NCI-H1930 (cell line): ENCODE results near the gene SLC25A24.
A peak's percentile ranks its signal among the peaks of the same experiment; 100 is the strongest.
"Not testable (repeated sequence)": the region's sequence is repeated elsewhere in the genome, so short reads cannot be mapped to it uniquely, and the experiment has no call there.

Source experiments
- DNase-seq, 2 experiments: peaks; one replicate each; lab custom pipeline; 2025; lab: John Stamatoyannopoulos, UW

Gene SLC25A24

GRCh38 chr1:108139555-108139954 is 60.6 kb downstream of the SLC25A24 start:
- DNase-seq: not testable (repeated sequence)

GRCh38 chr1:108133148-108133547 is 67.0 kb downstream of the SLC25A24 start:
- DNase-seq: not testable (repeated sequence)

DNA sequence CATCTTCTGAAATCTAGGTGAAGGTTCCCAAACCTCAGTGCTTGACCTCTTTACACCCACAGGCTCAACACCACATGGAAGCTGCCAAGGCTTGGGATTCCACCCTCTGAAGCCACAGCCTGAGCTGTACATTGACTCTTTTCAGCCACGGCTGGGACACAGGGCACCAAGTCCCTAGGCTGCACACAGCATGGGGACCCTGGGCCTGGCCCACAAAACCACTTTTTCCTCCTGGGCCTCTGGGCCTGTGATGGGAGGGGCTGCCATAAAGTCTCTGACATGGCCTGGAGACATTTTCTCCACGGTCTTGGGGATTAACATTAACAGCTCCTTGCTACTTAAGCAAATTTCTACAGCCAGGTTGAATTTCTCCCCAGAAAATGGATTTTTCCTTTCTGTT is 67.8 kb downstream of the SLC25A24 start:
- DNase-seq: not testable (repeated sequence)

DNA sequence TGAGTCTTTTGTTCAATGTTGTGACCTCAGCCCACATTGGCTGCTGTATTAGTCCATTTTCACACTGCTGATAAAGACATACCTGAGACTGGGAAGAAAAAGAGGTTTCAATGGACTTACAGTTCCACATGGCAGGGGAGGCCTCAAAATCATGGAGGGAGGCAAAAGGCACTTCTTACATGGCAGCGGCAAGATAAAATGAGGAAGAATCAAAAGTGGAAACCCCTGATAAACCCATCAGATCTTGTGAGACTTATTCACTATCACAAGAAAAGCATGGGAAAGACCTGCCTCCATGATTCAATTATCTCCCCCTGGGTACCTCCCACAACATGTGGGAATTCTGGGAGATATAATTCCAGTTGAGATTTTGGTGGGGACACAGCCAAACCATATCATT is 68.9 kb downstream of the SLC25A24 start:
- DNase-seq: not testable (repeated sequence)

- DNase-seq: no peak
Observed at GRCh38 chr1:108130794-108131193, 69.3 kb downstream of the SLC25A24 start.

- no peak for DNase-seq
Observed at GRCh38 chr1:108129999-108130398, 70.1 kb downstream of the SLC25A24 start.

- peak; percentile 71 to 72 for DNase-seq
Observed at GRCh38 chr1:108125312-108126138, 74.6 kb downstream of the SLC25A24 start.

GRCh38 chr1:108124622-108125311 is 75.4 kb downstream of the SLC25A24 start:
- no peak for DNase-seq

- no peak for DNase-seq
Observed at GRCh38 chr1:108124023-108124422, 76.1 kb downstream of the SLC25A24 start.

DNA sequence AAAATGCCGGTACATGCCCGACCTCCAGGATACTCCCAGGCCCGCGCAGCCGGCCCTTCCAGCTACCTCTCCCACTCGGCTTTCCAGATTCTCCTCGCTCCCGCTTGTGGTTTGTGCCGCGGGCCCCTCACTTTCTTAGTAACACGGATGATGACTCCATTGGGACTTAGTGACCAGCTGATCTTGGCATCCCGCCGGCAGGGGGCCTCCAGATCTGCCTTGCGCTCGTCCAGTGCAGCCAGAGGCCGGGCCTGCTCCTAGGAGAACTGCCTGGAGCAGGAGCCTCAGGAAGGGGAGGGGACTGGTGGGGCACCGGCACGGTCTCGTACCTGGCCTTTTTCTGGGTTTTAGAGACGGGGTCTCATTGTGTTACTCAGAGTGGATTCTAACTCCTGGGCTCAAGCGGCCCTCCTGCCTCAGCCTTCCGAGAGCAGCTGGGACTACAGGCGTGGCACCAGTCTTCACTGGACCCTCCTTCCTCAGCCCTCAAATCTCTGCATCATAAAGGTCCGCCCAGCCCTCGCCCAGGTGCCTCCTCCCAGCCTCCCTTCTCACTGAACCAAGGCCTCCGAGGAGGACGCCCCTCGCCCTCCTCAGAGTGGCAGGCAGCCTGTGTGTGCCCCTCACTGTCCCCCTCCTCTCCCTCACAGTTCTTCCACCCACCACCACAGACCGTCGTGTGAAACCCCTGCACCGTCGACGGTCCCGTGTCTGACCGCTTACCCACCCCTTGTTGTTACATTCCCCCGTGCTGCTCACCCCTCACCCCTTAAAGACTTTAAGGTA is 78.6 kb downstream of the SLC25A24 start:
- DNase-seq: no peak

GRCh38 chr1:108120163-108120562 is 80.0 kb downstream of the SLC25A24 start:
- no peak for DNase-seq

DNA sequence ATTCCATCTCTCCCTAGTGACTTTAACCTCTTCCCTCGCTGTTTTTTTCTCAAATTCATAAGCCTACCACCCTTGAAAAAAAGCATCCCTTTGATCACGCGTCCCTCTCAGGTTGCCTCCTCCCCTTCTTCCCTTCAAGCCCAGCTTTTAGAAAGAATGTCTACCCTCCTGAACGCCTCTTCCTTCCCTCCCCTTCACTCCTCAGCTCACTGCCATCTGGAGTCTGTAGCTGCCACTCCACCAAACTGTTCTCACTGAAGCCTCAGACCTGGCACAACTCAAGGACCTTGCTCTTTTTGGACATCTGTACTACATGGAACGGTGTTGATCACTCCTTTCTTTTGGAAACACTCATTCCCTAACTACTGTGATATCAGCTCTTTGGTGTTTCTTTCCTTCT is 80.6 kb downstream of the SLC25A24 start:
- DNase-seq: no peak

DNA sequence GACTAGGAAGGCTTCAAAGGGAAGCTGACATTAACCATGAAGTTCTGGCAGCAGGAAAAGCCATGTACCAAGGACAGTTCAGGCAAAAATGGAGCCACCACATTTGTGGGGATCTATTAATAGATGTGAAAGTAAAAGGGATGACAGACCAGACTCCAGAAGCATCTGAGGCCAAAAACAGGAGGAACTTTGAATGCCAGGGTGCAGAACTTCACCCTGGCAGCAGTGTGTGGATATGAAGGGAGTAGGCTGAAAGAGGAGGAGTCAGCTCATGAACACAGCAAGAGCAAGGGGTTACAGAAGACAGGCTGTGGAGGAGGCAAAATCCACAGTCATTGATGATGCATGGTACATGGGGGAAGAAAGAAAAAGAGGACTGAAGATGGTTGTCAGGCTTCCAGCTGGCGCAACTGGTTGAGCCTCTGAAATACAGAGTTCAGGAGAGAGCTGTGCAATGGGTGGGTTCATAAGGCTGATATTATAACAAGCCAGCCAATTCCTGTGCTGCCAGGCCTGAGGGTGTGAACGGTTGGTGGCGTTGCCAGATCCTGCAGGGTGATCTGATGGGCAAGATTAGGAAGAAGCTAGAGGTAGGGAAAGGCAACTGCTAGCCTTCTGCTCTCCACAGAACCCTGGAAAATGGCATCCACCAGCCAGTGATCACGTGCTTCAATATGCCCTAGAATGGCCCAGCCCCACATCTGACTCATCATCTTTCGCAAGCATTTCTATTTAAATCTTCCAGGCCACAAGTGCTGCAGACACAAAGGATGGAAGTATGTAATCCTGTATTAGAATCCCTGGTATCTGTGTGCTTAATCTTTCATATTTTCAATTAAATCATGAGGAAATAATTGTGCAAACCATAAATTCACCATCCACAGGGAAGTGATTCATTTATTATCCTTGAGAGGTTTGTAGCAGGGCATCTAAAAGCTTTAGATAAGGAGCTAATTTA is 81.9 kb downstream of the SLC25A24 start:
- DNase-seq: no peak

DNA sequence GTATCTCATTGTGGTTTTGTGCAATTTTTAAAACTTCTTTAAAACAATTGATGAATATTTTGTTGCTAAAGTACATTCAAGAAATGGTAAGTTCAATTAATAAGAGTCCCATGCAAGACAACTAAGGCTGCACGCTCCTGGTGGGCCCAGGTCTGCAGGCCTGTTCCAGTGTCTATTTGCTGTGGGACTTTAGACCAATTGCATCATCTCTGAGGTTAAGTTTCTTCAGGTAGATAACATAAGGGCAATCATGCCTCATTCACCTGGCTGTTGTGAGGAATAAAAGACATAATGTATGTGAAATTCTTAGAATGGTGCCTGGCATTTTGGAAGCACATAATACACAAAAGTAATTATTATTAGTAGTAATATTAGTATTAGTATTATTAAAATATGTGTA is 82.9 kb downstream of the SLC25A24 start:
- no peak for DNase-seq

DNA sequence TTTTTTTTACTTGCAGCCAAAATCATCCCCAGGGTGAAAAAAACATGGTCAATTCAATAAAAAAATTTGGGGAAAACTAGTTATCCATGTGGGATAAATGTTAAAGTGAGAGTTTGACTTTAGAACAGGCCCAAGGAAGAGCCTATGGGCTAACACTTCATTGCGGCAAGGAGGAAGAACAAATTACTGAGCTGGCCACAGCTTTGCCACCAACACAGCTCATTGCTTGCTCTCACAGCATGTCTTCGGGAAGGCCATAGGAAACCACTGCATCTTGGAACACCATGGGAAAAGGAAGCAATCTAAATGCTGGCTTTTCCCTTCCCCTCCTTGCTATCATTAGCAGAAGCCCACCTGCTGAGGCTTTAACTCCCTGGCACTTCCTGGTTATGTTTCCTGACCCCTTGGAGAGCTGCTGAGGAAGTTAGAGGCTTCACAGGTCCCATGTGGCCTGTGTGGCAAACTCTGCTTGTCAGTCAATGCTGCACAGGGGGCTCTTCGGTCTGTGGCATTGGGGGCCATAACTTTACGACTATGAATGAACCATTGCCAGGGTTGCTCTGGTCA is 86.0 kb downstream of the SLC25A24 start:
- DNase-seq: no peak

DNA sequence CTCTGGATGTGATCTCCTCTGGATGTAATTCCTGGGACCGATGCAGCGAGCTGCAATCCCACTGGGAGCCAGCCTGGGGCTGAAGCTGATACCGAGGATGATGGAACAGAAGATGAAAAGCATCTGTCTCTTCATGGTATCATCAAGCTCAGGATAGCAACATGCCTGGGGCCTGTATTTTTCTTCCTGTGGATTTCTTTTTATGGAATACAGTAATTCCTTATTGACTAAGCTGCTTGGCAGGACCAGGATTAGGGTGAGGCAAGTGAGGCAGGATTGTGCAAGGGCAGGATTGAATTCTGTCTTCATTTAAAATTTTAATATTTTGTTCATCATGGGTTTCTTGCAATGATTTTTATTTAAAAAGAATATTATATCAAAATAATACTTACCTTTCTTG is 86.6 kb downstream of the SLC25A24 start:
- DNase-seq: no peak

- no peak for DNase-seq
Observed at GRCh38 chr1:108109295-108109973, 90.7 kb downstream of the SLC25A24 start.

DNA sequence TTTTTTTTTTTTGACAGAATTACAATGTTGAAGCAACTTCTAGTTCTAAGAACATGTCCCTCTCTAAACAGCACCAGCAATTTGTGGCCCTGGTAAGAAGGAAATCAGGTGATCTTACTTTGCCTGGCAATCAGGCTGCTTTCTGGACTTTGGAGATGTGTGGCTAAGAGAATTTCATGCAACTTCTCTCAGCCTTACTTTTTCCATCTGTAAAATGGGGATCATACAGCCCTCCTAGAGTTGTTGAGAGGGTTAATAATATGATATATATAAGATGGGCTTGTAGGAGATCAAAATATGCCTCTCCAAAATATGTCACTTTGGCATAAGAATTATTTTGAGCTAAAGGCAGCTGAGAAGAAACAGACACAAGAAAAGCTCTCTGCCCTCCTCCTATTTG is 92.0 kb downstream of the SLC25A24 start:
- no peak for DNase-seq

- no peak for DNase-seq
Observed at GRCh38 chr1:108107658-108108057, 92.5 kb downstream of the SLC25A24 start.

- no peak for DNase-seq
Observed at GRCh38 chr1:108106775-108107174, 93.4 kb downstream of the SLC25A24 start.

GRCh38 chr1:108100148-108100547 is 100.0 kb downstream of the SLC25A24 start:
- no peak for DNase-seq
